Testis (tissue), 3 donors: ENCODE data around the gene KCNIP3. TPM values are rescaled to one million over a fixed set of nuclear protein-coding genes. Genes with fewer than 3 reads are reported as not detected.

Experiments
- DNase-seq: peaks from one replicate; pipeline ENCODE4 v3.0.0-alpha.2; 2019
- H3K27ac ChIP-seq, 2 donors: fragments of 200-600 bp; sonication (generic); one replicate each; pipeline ENCODE4 v1.5.1; 2019
- H3K27me3 ChIP-seq: fragments of 200-600 bp; sonication (generic); one replicate; pipeline ENCODE4 v1.5.1; 2019
- H3K36me3 ChIP-seq: fragments of 200-600 bp; sonication (generic); one replicate; pipeline ENCODE4 v1.5.1; 2017; ENCODE audit warnings: low read depth; ENCODE audit errors: missing control alignments
- H3K4me1 ChIP-seq: fragments of 200-600 bp; sonication (generic); one replicate; pipeline ENCODE4 v1.5.1; 2019
- H3K4me3 ChIP-seq, 2 donors: fragments of 200-600 bp; sonication (generic); one replicate each; pipeline ENCODE4 v1.5.1; 2017 to 2019
- H3K9me3 ChIP-seq: fragments of 200-600 bp; sonication (generic); one replicate; pipeline ENCODE4 v1.5.1; 2017
- CTCF ChIP-seq, 3 experiments: fragments of 450-650 bp in 2 of 3; fragments of 200-600 bp in 1 of 3; sonication (generic) in 1 of 3; IDR thresholded peaks; one replicate each; pipeline ENCODE4 v1.5.1; 2016 to 2019; ENCODE audit warnings: antibody characterized with exemption in 3 of 3, mild to moderate bottlenecking in 2 of 3, moderate library complexity in 1 of 3
- POLR2A ChIP-seq: fragments of 450-650 bp; IDR thresholded peaks from one replicate; pipeline ENCODE4 v1.6.1; 2017; ENCODE audit warnings: antibody characterized with exemption, mild to moderate bottlenecking, moderate library complexity
- WGBS, 2 donors: methylation state at CpG; one replicate each; pipeline ENCODE4 v1.1.5; 2018; 5-methylcytosine and 5-hydroxymethylcytosine counted together
- intact Hi-C: fragments of 100-400 bp; cut with DNase I; formaldehyde crosslinking; loops from one replicate; pipeline ENCODE4 v1.15.1; 2023; ENCODE audit warnings: low total_unique reads
- polyA plus RNA-seq: library from polyadenylated mRNA; stranded (reverse); fragments of 350-450 nt; fragmentation: Illumina TruSeq; extraction: RNeasy Lipid Tissue Mini Kit (QIAGEN cat#74804); gene quantifications from one replicate; pipeline ENCODE4 v1.2.3, GENCODE V29; 2014; ENCODE audit warnings: low read depth, low replicate concordance; ENCODE audit not compliant: insufficient read depth
- total RNA-seq, 2 donors: library from RNA; depleted of rRNA; stranded (reverse); fragments of >200 nt; gene quantifications; one replicate each; pipeline ENCODE4 v1.2.3, GENCODE V29; 2016

KCNIP3 gene
- total and polyA plus RNA-seq, 3 donors from 2014 or later, result 23.9 to 69.1 (median 43.4) TPM

DNA sequence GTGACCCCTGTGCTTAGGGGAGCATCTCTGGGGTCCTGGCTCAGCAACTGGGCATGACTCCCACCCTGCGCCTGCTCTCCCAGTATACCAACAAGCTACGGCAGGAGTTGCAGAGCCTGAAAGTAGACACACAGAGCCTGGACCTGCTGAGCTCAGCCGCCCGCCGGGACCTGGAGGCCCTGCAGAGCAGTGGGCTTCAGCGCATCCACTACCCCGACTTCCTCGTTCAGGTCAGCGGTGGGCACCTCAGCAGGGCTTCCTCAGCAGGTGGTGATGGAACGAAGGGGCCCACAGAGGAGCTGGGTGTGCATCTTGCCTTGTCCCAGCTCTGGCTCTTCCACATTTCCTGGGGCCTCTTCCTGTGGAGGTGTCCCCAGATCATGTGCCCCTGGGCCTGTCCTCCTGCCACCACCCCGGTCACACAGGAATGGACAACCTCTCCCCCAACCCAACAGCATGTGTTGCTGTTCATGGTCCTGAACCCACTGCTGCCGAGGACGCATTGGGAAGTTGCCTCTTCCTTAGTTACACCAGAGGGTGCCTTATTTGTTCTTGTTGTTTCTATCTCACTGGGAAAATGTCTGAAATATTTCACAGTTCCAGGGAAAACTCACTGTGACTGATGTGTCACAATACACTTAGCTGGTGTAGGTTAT lies 12.1 kb upstream of the KCNIP3 start:
- no peak for DNase-seq
- intact Hi-C loops, result no loop called here
- no peak for TF ChIP-seq CTCF (IDR thresholded peaks at IDR 0.05)
- TF ChIP-seq POLR2A, result no peak
- 87 to 91% methylated on average over 5 to 13 of the region's 13 CpGs for WGBS, 2 donors
- Histone ChIP-seq H3K4me3 (no peak overlapping the region), H3K27ac (no peak overlapping the region), H3K4me1 (no peaks in the 10 kb centered on the region), H3K9me3 (no peaks in the 10 kb centered on the region), H3K27me3 (no peaks in the 10 kb centered on the region), H3K36me3 (no peaks in the 10 kb centered on the region)

GRCh38 chr2:95285542-95285932 lies 11.6 kb upstream of the KCNIP3 start:
- H3K36me3 ChIP-seq, result no peaks in the 10 kb centered on the region
- H3K9me3 ChIP-seq, result no peaks in the 10 kb centered on the region
- no peak for DNase-seq
- H3K4me1 ChIP-seq, result no peaks in the 10 kb centered on the region
- no peak overlapping the region for H3K27ac ChIP-seq
- 58 to 60% methylated on average over 3 to 4 of the region's 4 CpGs for WGBS, 2 donors
- intact Hi-C loops, result no loop called here
- TF ChIP-seq CTCF (IDR thresholded peaks at IDR 0.05) (no peak), POLR2A (no peak)
- no peaks in the 10 kb centered on the region for H3K27me3 ChIP-seq
- no peak overlapping the region for H3K4me3 ChIP-seq

DNA sequence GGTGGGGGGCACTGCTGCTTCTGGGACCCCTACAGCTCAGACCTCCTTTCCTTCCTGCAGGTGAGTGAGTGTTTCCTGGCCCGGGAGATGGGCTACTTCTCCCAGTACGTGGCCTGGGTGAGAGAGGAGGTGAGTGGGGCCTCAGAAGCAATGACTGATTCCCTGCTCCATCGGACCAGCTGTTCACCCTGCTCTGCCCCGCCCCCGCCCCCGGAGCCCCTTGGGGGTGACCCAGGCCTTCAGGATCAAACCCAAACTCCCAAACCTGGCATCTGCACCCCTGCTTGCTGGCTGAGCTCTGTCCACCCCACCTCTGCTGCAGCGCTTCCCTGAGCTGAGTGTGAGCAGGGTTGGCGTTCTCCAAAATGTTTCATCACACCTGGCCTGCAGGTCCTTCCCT lies 9.8 kb upstream of the KCNIP3 start:
- Histone ChIP-seq H3K4me1 (no peaks in the 10 kb centered on the region), H3K36me3 (no peaks in the 10 kb centered on the region), H3K27me3 (no peaks in the 10 kb centered on the region), H3K9me3 (no peaks in the 10 kb centered on the region), H3K4me3 (no peak overlapping the region), H3K27ac (no peak overlapping the region)
- TF ChIP-seq POLR2A, result no peak
- intact Hi-C loops, result no loop called here
- WGBS, 2 donors, result 81 to 86% methylated on average over 3 to 8 of the region's 8 CpGs
- no peak for DNase-seq

GRCh38 chr2:95287806-95288205 lies 9.3 kb upstream of the KCNIP3 start:
- no peak overlapping the region for H3K4me3 ChIP-seq
- TF ChIP-seq POLR2A, result no peak
- TF ChIP-seq CTCF (IDR thresholded peaks at IDR 0.05), result no peak
- H3K4me1 ChIP-seq, result no peaks in the 10 kb centered on the region
- DNase-seq, result no peak
- H3K36me3 ChIP-seq, result no peaks in the 10 kb centered on the region
- H3K9me3 ChIP-seq, result no peaks in the 10 kb centered on the region
- WGBS, 2 donors, result 84 to 90% methylated on average over 5 of the region's 5 CpGs
- intact Hi-C loops, result no loop called here
- no peaks in the 10 kb centered on the region for H3K27me3 ChIP-seq
- no peak overlapping the region for H3K27ac ChIP-seq

DNA sequence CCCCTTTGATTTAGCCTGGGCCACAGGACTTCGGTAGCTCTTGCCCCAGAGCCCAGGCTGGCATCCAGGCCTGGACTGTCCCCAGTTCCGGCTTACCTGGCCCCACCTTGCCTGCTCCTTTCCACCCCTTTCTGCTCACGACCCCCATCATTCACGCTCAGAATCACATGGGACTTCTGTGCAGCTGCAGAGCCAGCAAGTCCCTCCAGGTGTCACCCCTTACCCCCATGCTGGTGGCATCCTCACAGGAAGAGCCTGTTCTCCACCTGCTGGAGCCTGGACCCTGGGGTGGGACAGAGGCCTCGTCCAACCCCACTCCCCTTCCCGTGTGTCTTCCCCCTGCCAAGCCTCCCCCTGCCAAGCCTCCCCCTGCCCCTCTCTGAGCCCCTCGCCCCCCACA lies 7.9 kb upstream of the KCNIP3 start:
- DNase-seq, result no peak
- 67 to 69% methylated on average over 7 of the region's 7 CpGs for WGBS, 2 donors
- H3K27me3 ChIP-seq, result no peaks in the 10 kb centered on the region

More for the DNA sequence above, 7.9 kb upstream of the KCNIP3 start:
- Histone ChIP-seq H3K9me3 (no peaks in the 10 kb centered on the region), H3K36me3 (no peaks in the 10 kb centered on the region), H3K27ac (no peak overlapping the region), H3K4me3 (no peak overlapping the region), H3K4me1 (no peaks in the 10 kb centered on the region)
- intact Hi-C loops, result no loop called here
- TF ChIP-seq CTCF (IDR thresholded peaks at IDR 0.05) (no peak), POLR2A (no peak)
